C4-2B (cell line): Measurements from ENCODE around the gene NUDT22.

ENCODE experiments used
- ZFX ChIP-seq: fragments of 450-650 bp; IDR thresholded peaks from 2 replicates; pipeline ENCODE4 v1.6.1; 2017
- TF ChIP-seq, protein P1 (sequence below): fragments of 450-650 bp; conservative IDR thresholded peaks from 2 replicates; pipeline ENCODE4 v1.5.1; 2017; ENCODE audit warnings: mild to moderate bottlenecking

DNA sequence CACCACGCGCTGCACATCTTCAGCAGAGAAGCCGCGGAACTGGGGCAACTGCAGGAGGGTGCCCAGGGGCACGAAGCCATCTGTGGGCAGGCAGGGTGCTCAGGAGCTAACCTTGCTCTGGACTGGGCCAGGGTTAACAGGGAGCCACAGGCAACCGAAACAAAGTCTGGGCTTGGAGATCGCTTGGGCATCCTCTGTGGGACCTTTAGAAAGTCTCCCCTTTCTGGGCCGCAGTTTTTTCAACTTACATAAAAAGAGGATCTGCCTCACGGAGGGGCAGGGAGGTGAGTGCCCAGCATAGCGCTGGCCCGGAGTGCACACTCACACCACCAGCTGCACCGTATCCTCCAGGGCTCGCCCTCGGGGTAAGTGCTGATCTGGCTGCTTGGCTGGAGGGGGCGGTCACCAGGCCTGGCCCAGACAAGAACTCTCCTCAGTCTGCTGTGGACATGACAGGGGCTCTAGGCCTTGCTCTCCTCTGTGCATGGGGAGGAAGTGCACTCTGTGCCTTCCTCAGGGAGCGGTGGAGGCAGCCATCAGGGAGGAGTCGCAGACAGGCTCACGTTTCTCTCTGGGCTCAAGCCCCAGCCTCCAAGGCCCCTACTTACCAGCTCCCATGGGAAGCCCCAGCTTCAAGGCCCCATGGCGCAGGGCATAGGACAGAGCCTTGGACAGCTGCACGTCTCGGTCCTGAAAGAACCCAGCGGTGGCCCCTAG, 1.0 kb upstream of the NUDT22 start:
- TF ChIP-seq, protein P1, sequence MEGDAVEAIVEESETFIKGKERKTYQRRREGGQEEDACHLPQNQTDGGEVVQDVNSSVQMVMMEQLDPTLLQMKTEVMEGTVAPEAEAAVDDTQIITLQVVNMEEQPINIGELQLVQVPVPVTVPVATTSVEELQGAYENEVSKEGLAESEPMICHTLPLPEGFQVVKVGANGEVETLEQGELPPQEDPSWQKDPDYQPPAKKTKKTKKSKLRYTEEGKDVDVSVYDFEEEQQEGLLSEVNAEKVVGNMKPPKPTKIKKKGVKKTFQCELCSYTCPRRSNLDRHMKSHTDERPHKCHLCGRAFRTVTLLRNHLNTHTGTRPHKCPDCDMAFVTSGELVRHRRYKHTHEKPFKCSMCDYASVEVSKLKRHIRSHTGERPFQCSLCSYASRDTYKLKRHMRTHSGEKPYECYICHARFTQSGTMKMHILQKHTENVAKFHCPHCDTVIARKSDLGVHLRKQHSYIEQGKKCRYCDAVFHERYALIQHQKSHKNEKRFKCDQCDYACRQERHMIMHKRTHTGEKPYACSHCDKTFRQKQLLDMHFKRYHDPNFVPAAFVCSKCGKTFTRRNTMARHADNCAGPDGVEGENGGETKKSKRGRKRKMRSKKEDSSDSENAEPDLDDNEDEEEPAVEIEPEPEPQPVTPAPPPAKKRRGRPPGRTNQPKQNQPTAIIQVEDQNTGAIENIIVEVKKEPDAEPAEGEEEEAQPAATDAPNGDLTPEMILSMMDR: no peak
- TF ChIP-seq ZFX: no peak
